ENCODE measurements around the gene GDF15.

DNA sequence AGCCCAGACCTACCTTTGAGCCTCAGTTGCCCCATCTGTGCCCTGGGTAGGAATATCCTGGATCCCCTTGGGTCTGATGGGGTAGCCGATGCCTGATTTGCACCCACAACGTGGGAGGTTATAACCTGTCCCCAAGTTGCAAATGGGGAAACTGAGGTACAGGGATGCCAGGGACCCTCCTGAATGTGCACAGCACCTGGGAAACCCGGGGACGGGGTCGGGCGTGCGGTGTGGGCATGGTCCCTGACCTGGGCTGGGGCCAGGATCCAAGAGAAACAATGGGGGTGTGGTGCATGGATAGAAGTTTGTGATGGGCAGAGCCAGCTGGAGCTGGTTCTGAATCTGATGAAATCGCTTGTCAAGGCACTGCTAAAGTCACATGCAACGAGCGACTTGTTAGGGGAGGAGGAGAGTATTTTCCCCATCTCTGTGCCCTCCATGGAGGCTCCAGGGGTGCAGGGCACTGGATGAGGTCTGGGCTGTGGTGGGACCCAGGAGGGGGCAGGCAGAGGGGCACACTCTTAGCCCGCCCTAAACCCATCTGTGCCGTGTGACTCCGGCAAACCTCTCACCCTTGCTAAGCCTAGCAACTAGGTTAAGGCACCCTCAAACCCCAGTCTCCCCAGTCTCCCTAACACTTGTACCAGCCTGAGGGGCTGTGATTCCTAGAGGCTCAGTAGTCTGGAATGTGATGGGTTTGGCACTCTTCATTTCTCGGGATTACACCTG is 749 bp downstream of the GDF15 start:
- no peak for TF ChIP-seq EZH2 (IDR thresholded peaks at IDR 0.05; ENCODE audit: low read depth)
- TF ChIP-seq, protein P1, sequence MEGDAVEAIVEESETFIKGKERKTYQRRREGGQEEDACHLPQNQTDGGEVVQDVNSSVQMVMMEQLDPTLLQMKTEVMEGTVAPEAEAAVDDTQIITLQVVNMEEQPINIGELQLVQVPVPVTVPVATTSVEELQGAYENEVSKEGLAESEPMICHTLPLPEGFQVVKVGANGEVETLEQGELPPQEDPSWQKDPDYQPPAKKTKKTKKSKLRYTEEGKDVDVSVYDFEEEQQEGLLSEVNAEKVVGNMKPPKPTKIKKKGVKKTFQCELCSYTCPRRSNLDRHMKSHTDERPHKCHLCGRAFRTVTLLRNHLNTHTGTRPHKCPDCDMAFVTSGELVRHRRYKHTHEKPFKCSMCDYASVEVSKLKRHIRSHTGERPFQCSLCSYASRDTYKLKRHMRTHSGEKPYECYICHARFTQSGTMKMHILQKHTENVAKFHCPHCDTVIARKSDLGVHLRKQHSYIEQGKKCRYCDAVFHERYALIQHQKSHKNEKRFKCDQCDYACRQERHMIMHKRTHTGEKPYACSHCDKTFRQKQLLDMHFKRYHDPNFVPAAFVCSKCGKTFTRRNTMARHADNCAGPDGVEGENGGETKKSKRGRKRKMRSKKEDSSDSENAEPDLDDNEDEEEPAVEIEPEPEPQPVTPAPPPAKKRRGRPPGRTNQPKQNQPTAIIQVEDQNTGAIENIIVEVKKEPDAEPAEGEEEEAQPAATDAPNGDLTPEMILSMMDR (conservative IDR thresholded peaks at IDR 0.05): no peak

Measured in PC-9 (cell line).